Measurements from ENCODE around the gene ITGA8. TPM values are rescaled to one million over a fixed set of nuclear protein-coding genes. Genes with fewer than 3 reads are reported as not detected.

ITGA8 gene
- total and polyA plus RNA-seq, 10 donors, result 1.7 to 60.3 (median 32.9) TPM

- Histone ChIP-seq H3K27me3 (replicated peaks in 1 of 7) (peaks cover 0 to 30% (median 0%) of the 10 kb centered on the region in 7 donors), H3K27ac (peak overlapping the region in 4 of 8 donors; percentile 3 to 36 (median 30)), H3K36me3 (no peaks in the 10 kb centered on the region), H3K4me1 (peaks cover 0 to 8% (median 0%) of the 10 kb centered on the region in 6 donors), H3K9me3 (no peaks in the 10 kb centered on the region), H3K4me3 (no peak overlapping the region)
- intact Hi-C loops (cut with DNase I; ENCODE audit: low total_unique reads), result no loop called here
- TF ChIP-seq POLR2AphosphoS5 (IDR thresholded peaks at IDR 0.05), result no peak
- TF ChIP-seq POLR2A (IDR thresholded peaks at IDR 0.05), result no peak
- TF ChIP-seq CTCF (IDR thresholded peaks at IDR 0.05 in 8 of 11, conservative IDR thresholded peaks at IDR 0.05 in 3 of 11), result no peak
- DNase-seq, result no peak
- 51 to 63% (median 58%) methylated on average over 16 of the region's 16 CpGs for WGBS, 5 donors
Observed at GRCh38 chr10:15472431-15473395, 247.0 kb downstream of the ITGA8 start.

- TF ChIP-seq CTCF (IDR thresholded peaks at IDR 0.05 in 8 of 11, conservative IDR thresholded peaks at IDR 0.05 in 3 of 11), result no peak
- no peak for TF ChIP-seq POLR2A (IDR thresholded peaks at IDR 0.05)
- no peak for TF ChIP-seq POLR2AphosphoS5 (IDR thresholded peaks at IDR 0.05)
Observed at GRCh38 chr10:15472008-15472407, 247.7 kb downstream of the ITGA8 start.

GRCh38 chr10:15469111-15469510, 250.6 kb downstream of the ITGA8 start:
- 86 to 94% (median 90%) methylated on average over 5 of the region's 5 CpGs for WGBS, 5 donors
- Histone ChIP-seq H3K27ac (no peak overlapping the region), H3K4me1 (peaks cover 0 to 8% (median 0%) of the 10 kb centered on the region in 6 donors)

More at GRCh38 chr10:15472008-15472407, 247.7 kb downstream of the ITGA8 start:
- H3K36me3 ChIP-seq, result no peaks in the 10 kb centered on the region
- no peak overlapping the region for H3K4me3 ChIP-seq
- H3K27me3 ChIP-seq (replicated peaks in 1 of 7), result peaks cover 0 to 30% (median 0%) of the 10 kb centered on the region in 7 donors
- no peak for DNase-seq
- intact Hi-C loops (cut with DNase I; ENCODE audit: low total_unique reads), result no loop called here
- H3K4me1 ChIP-seq, result peaks cover 0 to 8% (median 0%) of the 10 kb centered on the region in 6 donors
- no peaks in the 10 kb centered on the region for H3K9me3 ChIP-seq
- WGBS, 5 donors, result 53 to 72% (median 59%) methylated on average over 6 of the region's 6 CpGs
- H3K27ac ChIP-seq, result peak overlapping the region in 3 of 8 donors; percentile 3 to 36 (median 20)

More at GRCh38 chr10:15469111-15469510, 250.6 kb downstream of the ITGA8 start:
- TF ChIP-seq POLR2A (IDR thresholded peaks at IDR 0.05) (no peak), CTCF (IDR thresholded peaks at IDR 0.05 in 8 of 11, conservative IDR thresholded peaks at IDR 0.05 in 3 of 11) (no peak), POLR2AphosphoS5 (IDR thresholded peaks at IDR 0.05) (no peak)
- H3K4me3 ChIP-seq, result no peak overlapping the region
- peaks cover 0 to 1% (median 0%) of the 10 kb centered on the region in 8 donors for H3K9me3 ChIP-seq
- DNase-seq, result no peak
- peaks cover 0 to 27% (median 0%) of the 10 kb centered on the region in 7 donors for H3K27me3 ChIP-seq (replicated peaks in 1 of 7)
- intact Hi-C loops (cut with DNase I; ENCODE audit: low total_unique reads), result no loop called here
- no peaks in the 10 kb centered on the region for H3K36me3 ChIP-seq

All from spleen (tissue), 11 donors.